Lower leg skin (tissue), 4 donors: Measurements from ENCODE around the gene TPK1. TPM values are rescaled to one million over a fixed set of nuclear protein-coding genes. Genes with fewer than 3 reads are reported as not detected.
A peak's percentile ranks its signal among the peaks of the same experiment; 100 is the strongest.

Experiments used
- DNase-seq, 2 donors: peaks; one replicate each; pipeline ENCODE4 v3.0.0-alpha.2; 2019; ENCODE audit warnings: low spot score in 2 of 2
- H3K4me3 ChIP-seq: fragments of 200-600 bp; sonication (generic); 2 replicates; pipeline ENCODE4 v1.5.1; 2017; ENCODE audit warnings: mild to moderate bottlenecking, low read depth; ENCODE audit not compliant: poor library complexity, severe bottlenecking
- POLR2A ChIP-seq, 2 donors: fragments of 450-650 bp; IDR thresholded peaks; one replicate each; pipeline ENCODE4 v1.6.1; 2016 to 2017; ENCODE audit warnings: antibody characterized with exemption in 2 of 2, mild to moderate bottlenecking in 1 of 2, moderate library complexity in 1 of 2
- WGBS, 2 donors: methylation state at CpG; one replicate each; pipeline ENCODE4 v1.1.5; 2018; 5-methylcytosine and 5-hydroxymethylcytosine counted together
- intact Hi-C: fragments of 100-400 bp; cut with DNase I; formaldehyde crosslinking; loops from one replicate; pipeline ENCODE4 v1.15.0; 2023; ENCODE audit warnings: low total_unique reads
- total RNA-seq, 4 donors: library from RNA; depleted of rRNA; stranded (reverse); fragments of >200 nt; gene quantifications; one replicate each; pipeline ENCODE4 v1.1.0, GENCODE V29; 2016
- TF ChIP-seq, protein P1 (sequence below), 3 donors: fragments of 450-650 bp; IDR thresholded peaks; one replicate each; pipeline ENCODE4 v1.5.1; 2016; ENCODE audit warnings: antibody characterized with exemption in 3 of 3, mild to moderate bottlenecking in 3 of 3, moderate library complexity in 2 of 3

Gene TPK1
- total RNA-seq, 4 donors from 2014 or later: 1.1 to 5.5 (median 3.3) TPM

DNA sequence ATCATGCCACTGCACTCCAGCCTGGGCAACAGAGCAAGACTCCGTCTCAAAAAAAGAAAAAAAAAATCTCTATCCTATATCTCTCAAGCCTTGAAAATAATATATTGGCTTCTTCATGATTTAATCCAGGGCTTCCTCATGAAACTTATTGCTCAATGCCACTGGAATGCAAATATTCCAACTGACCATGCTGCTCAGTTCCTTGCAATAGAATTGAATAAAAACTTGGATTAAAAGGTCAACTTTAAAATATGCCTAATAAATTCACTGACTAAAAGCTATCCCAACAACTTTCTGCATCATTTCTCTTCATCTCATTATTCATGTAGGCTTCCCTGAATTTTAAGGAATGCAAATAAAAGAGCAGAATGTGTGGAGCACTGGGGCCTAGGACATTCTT lies 390.3 kb downstream of the TPK1 start:
- DNase-seq: no peak
- 89 to 95% methylated on average over 1 of the region's 1 CpG for WGBS, 2 donors
- TF ChIP-seq, protein P1, sequence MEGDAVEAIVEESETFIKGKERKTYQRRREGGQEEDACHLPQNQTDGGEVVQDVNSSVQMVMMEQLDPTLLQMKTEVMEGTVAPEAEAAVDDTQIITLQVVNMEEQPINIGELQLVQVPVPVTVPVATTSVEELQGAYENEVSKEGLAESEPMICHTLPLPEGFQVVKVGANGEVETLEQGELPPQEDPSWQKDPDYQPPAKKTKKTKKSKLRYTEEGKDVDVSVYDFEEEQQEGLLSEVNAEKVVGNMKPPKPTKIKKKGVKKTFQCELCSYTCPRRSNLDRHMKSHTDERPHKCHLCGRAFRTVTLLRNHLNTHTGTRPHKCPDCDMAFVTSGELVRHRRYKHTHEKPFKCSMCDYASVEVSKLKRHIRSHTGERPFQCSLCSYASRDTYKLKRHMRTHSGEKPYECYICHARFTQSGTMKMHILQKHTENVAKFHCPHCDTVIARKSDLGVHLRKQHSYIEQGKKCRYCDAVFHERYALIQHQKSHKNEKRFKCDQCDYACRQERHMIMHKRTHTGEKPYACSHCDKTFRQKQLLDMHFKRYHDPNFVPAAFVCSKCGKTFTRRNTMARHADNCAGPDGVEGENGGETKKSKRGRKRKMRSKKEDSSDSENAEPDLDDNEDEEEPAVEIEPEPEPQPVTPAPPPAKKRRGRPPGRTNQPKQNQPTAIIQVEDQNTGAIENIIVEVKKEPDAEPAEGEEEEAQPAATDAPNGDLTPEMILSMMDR (IDR thresholded peaks at IDR 0.05): no peak
- no peak for TF ChIP-seq POLR2A (IDR thresholded peaks at IDR 0.05)

DNA sequence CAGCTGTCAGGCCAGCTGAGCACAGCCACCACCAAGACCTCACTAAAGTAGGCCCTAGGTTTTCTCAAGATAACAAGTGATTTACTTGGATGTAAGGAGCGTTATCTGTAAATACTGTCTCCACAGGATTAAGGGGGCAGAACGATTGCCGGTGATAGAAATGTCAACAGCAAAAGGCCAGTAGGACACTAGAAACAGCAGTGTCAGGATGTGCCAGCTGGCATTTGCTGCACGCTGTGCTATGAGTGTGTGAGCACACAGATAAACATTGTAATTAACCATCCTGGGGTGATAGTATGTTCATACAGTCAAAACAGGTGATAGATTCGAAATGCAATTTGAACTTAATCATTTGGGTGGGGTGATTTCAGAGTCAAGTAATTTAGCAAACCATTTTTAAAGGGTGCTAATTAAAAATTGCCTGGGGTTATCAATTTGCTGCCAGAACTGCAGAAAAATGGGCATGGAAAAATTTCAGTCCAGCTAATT lies 396.1 kb downstream of the TPK1 start:
- TF ChIP-seq POLR2A (IDR thresholded peaks at IDR 0.05): no peak
- TF ChIP-seq, protein P1 (IDR thresholded peaks at IDR 0.05): no peak
- no peak for DNase-seq
- 31 to 46% methylated on average over 5 of the region's 5 CpGs for WGBS, 2 donors
- intact Hi-C loops: no loop called here
- H3K4me3 ChIP-seq: no peak overlapping the region

More for the DNA sequence above, 390.3 kb downstream of the TPK1 start:
- intact Hi-C loops: no loop called here
- H3K4me3 ChIP-seq: no peak overlapping the region

DNA sequence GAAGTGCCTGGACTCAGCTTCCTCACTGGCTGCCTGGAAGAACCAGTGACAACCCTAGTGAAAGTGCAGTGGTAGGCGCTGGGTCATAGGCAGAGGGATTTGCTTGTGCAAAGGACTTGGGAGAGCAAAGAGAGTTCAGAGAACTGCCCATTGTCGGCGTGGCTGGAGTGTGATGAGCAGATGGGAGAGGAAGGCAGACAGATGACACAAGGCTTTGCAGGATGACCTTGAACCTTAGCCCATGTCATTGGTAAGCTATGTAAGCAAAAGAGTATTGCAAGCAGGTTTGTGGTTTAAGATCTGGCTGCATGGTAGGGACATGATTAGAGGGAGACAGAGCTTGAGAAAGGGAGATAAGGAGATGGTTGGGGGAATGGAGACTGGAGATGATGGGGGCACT lies 397.1 kb downstream of the TPK1 start:
- TF ChIP-seq, protein P1 (IDR thresholded peaks at IDR 0.05): no peak
- no peak for TF ChIP-seq POLR2A (IDR thresholded peaks at IDR 0.05)
- DNase-seq: no peak
- intact Hi-C loops: no loop called here
- no peak overlapping the region for H3K4me3 ChIP-seq
- 91 to 100% methylated on average over 3 of the region's 3 CpGs for WGBS, 2 donors

DNA sequence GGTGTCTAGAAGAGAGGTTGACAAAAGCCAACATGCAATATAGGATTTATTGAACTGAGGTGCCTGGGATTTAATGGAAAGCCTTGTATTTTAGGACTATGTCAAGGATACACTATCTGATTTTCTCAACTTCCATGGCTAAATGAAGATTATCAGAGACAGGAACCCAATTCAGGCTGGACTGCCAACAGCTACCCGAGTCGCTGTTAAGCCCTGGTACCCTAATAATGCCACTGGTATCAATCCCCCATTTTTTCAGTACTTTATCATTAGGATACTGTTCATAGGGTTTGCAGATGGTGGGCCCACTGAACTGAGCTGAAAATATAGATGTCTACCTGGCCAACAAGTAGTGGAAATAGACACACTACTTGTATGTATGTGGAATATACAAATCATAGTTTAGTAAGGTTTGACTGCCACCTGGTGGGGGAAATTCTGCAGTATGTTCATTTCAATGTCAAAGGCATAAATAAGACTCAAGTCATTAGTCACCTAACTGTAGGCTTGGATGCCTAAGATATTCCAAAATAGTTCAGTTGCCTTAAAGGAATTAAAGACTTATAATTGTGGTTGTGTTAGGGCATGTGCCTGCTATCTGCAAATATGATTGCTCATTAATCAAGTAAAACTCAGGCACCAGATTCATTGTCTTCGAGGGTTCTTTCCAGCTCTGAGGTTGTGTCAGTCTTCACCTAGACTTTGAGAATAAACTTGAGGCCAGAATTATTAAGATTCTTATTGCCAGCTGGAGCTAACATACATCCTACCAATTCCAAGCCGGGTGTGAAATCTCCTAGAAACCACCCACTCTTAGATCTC lies 398.3 kb downstream of the TPK1 start:
- WGBS, 2 donors: 67 to 68% methylated on average over 4 of the region's 4 CpGs
- intact Hi-C loops: no loop called here
- TF ChIP-seq POLR2A (IDR thresholded peaks at IDR 0.05): no peak
- TF ChIP-seq, protein P1 (IDR thresholded peaks at IDR 0.05): no peak
- peak in 1 of 2 donors; percentile 81 for DNase-seq
- no peak overlapping the region for H3K4me3 ChIP-seq

DNA sequence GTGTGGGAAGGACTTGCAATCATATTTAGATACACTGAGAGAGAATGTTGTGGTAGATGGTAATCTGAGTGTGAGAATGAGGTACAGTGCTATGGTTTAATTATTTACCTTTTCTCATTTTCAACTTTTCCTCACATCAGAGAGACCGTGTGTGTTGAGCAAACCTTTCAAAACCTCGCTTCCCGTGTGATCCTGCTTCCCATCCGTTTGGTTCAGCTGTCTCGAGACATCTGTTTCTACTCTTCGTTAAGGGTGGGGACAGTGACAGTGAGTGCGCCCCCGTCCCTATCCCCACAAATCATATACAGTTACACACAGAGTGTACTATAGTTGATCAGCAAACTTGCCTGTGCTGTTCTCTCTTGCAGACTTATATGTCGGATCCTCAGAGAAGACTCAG lies 399.4 kb downstream of the TPK1 start:
- no peak overlapping the region for H3K4me3 ChIP-seq
- intact Hi-C loops: no loop called here
- 68 to 71% methylated on average over 9 of the region's 9 CpGs for WGBS, 2 donors
- TF ChIP-seq, protein P1 (IDR thresholded peaks at IDR 0.05): no peak
- TF ChIP-seq POLR2A (IDR thresholded peaks at IDR 0.05): no peak
- DNase-seq: no peak
